GM23338 (cell line): ENCODE results near the gene FIGN.

Experiments
- CREB1 ChIP-seq: fragments of 250-450 bp; sonication (Bioruptor Pico); IDR thresholded peaks from 2 replicates; pipeline ENCODE4 v1.5.0; 2020; ENCODE audit warnings: low read depth, mild to moderate bottlenecking, moderate library complexity
- EZH2 ChIP-seq: fragments of 200-600 bp; sonication (generic); IDR thresholded peaks from one replicate; pipeline ENCODE4 v1.8.0; 2017; ENCODE audit warnings: antibody characterized with exemption, mild to moderate bottlenecking, low read depth; ENCODE audit not compliant: unreplicated experiment
- EZH2phosphoT487 ChIP-seq: fragments of 200-600 bp; sonication (generic); IDR thresholded peaks from one replicate; pipeline ENCODE4 v1.8.1; 2018; ENCODE audit warnings: antibody characterized with exemption; ENCODE audit not compliant: unreplicated experiment
- JUNB ChIP-seq: IDR thresholded peaks from one replicate; pipeline ENCODE4 v1.6.1; 2016; ENCODE audit warnings: antibody characterized with exemption; ENCODE audit not compliant: unreplicated experiment
- POLR2AphosphoS5 ChIP-seq: IDR thresholded peaks from 2 replicates; pipeline ENCODE4 v1.6.1; 2016; ENCODE audit warnings: antibody characterized with exemption, low read depth
- REST ChIP-seq: IDR thresholded peaks from one replicate; pipeline ENCODE4 v1.6.1; 2018; ENCODE audit warnings: antibody characterized with exemption; ENCODE audit not compliant: unreplicated experiment
- STAT1 ChIP-seq: IDR thresholded peaks from one replicate; pipeline ENCODE4 v1.6.1; 2016; ENCODE audit warnings: antibody characterized with exemption; ENCODE audit not compliant: unreplicated experiment
- TF ChIP-seq, protein P1 (sequence below), 2 experiments: fragments of 200-600 bp in 1 of 2; sonication (generic) in 1 of 2; conservative IDR thresholded peaks; 2 replicates each; pipeline versions ENCODE4 v1.5.1 to v1.6.1; 2016 to 2017; ENCODE audit warnings: antibody characterized with exemption in 2 of 2, low read depth in 2 of 2, mild to moderate bottlenecking in 2 of 2, moderate library complexity in 1 of 2

DNA sequence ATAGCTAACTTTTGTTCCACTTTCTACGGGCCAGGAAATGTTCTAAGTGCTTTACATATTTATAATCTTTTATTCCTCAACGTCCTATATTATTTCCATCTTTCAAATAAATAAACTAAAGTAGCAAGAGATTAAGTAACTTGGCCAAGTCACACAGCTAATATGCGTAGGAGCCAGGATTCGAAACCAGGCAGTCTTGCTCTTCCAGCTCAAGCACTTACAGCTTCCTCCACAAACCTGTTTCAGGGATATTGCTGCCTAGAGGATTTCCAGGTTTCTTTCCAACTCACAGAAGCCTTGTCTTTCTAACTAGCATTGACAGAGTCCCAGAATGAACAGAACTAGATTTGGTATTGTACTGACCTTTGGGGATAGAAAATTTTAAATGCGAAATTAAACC lies 102.5 kb downstream of the FIGN start:
- TF ChIP-seq, protein P1, sequence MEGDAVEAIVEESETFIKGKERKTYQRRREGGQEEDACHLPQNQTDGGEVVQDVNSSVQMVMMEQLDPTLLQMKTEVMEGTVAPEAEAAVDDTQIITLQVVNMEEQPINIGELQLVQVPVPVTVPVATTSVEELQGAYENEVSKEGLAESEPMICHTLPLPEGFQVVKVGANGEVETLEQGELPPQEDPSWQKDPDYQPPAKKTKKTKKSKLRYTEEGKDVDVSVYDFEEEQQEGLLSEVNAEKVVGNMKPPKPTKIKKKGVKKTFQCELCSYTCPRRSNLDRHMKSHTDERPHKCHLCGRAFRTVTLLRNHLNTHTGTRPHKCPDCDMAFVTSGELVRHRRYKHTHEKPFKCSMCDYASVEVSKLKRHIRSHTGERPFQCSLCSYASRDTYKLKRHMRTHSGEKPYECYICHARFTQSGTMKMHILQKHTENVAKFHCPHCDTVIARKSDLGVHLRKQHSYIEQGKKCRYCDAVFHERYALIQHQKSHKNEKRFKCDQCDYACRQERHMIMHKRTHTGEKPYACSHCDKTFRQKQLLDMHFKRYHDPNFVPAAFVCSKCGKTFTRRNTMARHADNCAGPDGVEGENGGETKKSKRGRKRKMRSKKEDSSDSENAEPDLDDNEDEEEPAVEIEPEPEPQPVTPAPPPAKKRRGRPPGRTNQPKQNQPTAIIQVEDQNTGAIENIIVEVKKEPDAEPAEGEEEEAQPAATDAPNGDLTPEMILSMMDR (conservative IDR thresholded peaks at IDR 0.05; ENCODE audit: low read depth in 2 of 2) = no peak
- TF ChIP-seq EZH2 = no peak
- no peak for TF ChIP-seq REST
- no peak for TF ChIP-seq EZH2phosphoT487
- no peak for TF ChIP-seq STAT1
- no peak for TF ChIP-seq CREB1 (CRISPR knock-in tag)
- no peak for TF ChIP-seq JUNB
- no peak for TF ChIP-seq POLR2AphosphoS5
